Stimulated activated naive CD4-positive, alpha-beta T cell treated with Interleukin-2 at 50 U/mL for 16 hours (primary cell): Measurements from ENCODE around the gene ERP44.
"Not testable (repeated sequence)": the region's sequence is repeated elsewhere in the genome, so short reads cannot be mapped to it uniquely, and the experiment has no call there.

Source experiments
- DNase-seq: peaks from one replicate; lab custom pipeline; 2025; lab: John Stamatoyannopoulos, UW

Gene ERP44

GRCh38 chr9:100067990-100068389, 30.8 kb downstream of the ERP44 start:
- not testable (repeated sequence) for DNase-seq

GRCh38 chr9:100066539-100066938, 32.3 kb downstream of the ERP44 start:
- DNase-seq, result no peak

DNA sequence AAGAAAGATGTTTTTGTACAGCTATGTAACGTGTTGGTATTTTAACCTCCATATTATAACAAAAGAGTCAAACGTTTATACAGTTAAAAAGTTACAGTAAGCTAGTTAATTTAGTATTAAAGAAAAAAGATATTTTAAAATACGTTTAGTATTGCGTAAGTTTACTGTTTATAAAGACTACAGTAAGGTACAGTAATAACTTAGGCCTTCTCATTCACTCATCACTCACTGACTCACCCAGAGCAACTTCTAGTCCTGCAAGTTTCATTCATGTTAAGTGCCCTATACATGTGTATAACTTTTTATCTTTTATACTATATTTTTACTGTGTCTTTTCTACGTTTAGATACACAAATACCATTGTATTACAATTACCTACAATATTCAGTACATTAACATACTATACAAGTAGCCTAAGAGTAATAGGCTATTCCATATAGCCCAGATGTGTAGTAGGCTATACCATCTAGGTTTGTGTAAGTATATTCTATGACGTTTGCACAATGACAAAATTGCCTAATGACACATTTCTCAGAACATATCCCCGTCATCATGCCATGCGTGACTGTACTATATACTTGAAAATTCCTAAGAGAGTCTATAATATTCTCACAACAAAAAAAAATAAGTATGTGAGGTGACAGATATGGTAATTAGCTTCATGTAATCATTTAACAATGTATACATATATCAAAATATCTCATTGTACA, 33.8 kb downstream of the ERP44 start:
- DNase-seq, result no peak

- DNase-seq, result no peak
These were observed 35.6 kb downstream of the ERP44 start for GRCh38 chr9:100063185-100063584.

GRCh38 chr9:100062683-100063082, 36.1 kb downstream of the ERP44 start:
- not testable (repeated sequence) for DNase-seq

DNA sequence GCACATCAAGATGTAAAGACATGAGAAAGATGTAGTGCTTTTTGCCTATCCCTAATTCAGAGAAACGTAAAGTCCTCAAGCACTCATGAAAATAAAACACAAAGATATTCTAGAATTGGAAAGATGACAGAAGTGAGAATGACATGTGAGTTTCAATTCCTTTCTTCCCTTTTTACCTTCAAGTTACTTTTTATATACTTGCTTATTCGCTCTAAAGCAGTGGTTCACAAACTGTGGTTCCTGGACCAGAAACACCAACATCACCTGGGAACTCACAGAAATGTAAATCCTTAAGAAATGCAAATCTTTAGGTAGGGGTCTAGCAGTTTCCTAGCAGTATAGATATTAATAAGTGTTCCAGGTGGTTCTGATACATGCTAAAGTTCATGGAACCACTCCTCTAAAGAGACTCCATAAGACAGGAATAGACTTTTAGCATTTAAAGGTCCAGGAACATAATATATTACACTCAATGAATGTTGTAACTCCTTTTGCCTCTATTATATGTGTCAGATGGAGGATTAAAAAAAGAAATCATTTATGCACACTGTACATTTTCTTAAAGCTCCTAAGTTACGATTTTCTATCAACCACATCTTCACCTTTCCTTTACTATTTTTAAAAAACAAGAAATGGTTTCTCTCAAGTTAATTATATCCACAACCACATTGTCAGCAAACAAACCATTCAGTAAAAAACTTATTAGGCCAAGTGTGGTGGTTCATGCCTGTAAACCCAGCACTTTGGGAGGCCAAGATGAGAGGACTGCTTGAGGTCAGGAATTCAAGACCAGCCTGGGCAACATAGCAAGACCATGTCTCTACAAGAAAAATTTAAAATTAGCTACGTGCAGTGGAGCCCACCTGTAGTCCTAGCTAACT, 39.9 kb downstream of the ERP44 start:
- no peak for DNase-seq

- DNase-seq, result no peak
These were observed 41.2 kb downstream of the ERP44 start for GRCh38 chr9:100057624-100058023.

DNA sequence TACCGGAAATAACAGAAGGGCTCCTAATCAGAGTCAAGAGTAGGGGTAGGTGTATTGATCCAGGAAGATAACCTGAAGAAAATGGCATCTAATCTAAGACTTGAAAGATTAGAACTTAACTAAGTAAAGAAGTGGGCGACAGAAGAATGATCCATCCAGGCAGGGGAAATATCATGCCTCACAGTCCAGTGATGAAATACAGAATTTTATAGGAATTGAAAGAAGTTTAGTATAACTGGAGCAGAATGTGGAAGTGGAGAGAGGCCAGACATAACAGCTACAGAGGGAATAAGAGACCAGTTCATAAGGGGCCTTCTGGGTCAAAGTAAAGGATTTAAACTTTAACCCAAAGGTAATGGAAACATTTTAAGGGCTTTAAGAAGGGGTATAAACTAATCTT, 42.2 kb downstream of the ERP44 start:
- no peak for DNase-seq

- DNase-seq, result no peak
These were observed 46.4 kb downstream of the ERP44 start for GRCh38 chr9:100052375-100052774.

GRCh38 chr9:100049551-100049950, 49.2 kb downstream of the ERP44 start:
- no peak for DNase-seq

- no peak for DNase-seq
These were observed 60.3 kb downstream of the ERP44 start for GRCh38 chr9:100038472-100038871.

DNA sequence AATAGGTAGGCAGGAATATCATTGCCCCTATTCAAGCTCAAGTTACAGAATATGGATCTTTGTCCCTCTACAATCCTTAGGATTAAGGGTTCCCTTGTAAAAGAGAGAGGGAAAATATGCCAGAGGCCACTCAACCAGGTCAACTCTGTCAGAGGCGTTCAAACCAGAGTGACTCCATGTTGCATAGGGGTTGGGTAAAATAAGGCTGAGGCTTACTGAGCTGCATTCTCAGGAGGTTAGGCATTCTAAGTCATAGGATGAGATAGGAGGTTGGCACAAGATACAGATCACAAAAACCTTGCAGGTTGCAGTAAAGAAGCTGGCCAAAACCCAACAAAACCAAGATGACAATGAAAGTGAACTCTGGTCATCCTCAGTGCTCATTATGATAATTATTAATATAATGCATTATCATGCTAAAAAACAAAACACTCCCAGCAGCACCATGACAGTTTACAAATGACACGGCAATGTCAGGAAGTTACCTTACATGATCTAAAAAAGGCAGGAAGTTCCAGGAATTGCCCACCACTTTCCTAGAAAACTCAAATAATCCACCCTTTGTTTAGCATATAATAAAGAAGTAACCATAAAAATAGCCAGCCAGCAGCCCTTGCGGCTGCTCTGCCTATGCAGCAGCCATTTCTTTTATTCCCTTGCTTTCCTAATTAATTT, 64.8 kb downstream of the ERP44 start:
- no peak for DNase-seq

DNA sequence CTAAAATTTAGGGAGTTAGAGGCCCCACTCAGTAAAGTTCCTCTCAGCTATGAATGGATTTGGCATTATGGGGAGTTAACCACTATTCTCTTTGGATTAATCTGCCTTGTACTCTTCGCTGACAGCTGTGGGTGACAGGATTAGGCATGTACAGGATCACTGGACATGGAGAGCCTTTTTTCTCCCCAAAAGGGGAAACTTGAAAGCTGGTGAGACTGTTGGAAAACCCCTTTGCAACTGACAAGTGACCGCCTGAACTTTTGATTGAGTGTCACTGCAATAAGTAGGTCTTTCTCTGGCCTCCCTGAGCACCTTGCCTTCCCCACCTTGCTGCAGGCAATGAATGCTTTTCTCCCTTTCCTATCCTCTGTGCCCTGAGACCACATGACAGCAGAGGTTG, 68.3 kb downstream of the ERP44 start:
- DNase-seq, result no peak

GRCh38 chr9:100029251-100029650, 69.5 kb downstream of the ERP44 start:
- no peak for DNase-seq

DNA sequence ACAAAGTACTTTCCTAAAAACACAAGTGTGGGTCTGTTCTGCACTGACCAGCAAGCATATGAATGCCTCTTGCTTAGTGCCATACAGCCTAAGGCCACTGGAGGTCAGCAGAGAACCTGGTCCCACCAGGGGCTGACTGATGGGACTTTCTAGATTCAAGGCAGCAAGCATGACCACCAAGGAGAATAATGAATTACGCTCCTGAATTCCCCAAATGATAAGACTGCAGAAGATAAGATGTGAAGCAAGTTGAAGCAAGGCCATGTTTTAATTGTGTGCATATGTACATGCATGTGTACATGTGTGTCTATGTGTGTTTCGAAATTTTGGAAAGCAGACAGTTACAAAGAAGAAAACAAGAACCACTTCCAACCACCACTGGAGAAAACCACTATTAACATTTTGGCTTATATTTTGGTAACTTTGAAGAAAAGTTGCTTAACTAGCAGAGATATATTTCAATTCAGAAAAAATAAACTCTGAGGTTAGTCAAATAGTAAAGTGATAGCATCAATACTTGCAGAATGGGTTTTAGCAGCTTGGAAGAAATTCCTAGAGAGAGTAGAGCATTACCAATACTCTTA, 70.5 kb downstream of the ERP44 start:
- peak; percentile 61 for DNase-seq

GRCh38 chr9:100027543-100027942, 71.3 kb downstream of the ERP44 start:
- no peak for DNase-seq

DNA sequence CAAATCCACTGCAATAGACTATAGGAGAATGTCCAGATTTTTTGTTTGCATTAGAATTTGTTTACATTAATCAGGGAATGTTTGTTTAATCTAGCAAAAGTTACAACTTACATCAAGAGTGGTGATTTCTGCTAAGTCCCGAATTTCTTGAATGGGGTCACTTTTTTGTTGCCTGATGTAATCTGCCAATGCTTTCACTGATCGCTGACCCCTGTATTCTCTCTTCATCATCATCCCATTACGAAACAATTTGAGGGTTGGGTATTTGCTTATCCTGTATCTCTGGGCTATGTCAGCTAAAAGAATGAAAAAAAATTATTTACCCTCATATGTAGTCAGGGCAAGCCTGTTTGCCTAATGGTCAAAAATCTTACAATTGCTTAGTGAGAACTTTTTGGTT, 76.9 kb downstream of the ERP44 start:
- no peak for DNase-seq

- DNase-seq, result no peak
These were observed 78.5 kb downstream of the ERP44 start for GRCh38 chr9:100020121-100020795.

- no peak for DNase-seq
These were observed 79.3 kb downstream of the ERP44 start for GRCh38 chr9:100019541-100019940.

GRCh38 chr9:100014846-100015245, 84.0 kb downstream of the ERP44 start:
- DNase-seq, result no peak

- DNase-seq, result no peak
These were observed 85.2 kb downstream of the ERP44 start for GRCh38 chr9:100013573-100013972.

GRCh38 chr9:100012279-100012678, 86.5 kb downstream of the ERP44 start:
- DNase-seq, result no peak
